Neural cell (in vitro differentiated cells): Measurements from ENCODE around the gene PIGZ. TPM values are rescaled to one million over a fixed set of nuclear protein-coding genes. Genes with fewer than 3 reads are reported as not detected.

ENCODE experiments used
- H2AFZ ChIP-seq: fragments of 200-600, 300-800 bp; sonication (generic), shearing (Covaris generic); 2 replicates; pipeline ENCODE4 v1.6.0; 2014; ENCODE audit warnings: low read depth, mild to moderate bottlenecking, antibody characterized with exemption, low read length, moderate library complexity
- H3F3A ChIP-seq: fragments of 200-600 bp; shearing (Covaris generic); 2 replicates; pipeline ENCODE4 v1.6.1; 2016; ENCODE audit warnings: mild to moderate bottlenecking, moderate library complexity, mixed read lengths, antibody characterized with exemption, low read length; ENCODE audit not compliant: insufficient read depth, poor library complexity, severe bottlenecking
- H3K27ac ChIP-seq: fragments of 200-600, 300-800 bp; sonication (generic), shearing (Covaris generic); 2 replicates; pipeline ENCODE4 v1.5.1; 2014; ENCODE audit warnings: mild to moderate bottlenecking, low read length, moderate library complexity
- H3K27me3 ChIP-seq: fragments of 300-800, 200-600 bp; sonication (generic), shearing (Covaris generic); 2 replicates; pipeline ENCODE4 v1.6.0; 2014; ENCODE audit warnings: mild to moderate bottlenecking, low read depth, low read length, moderate library complexity; ENCODE audit not compliant: insufficient read depth
- H3K36me3 ChIP-seq: fragments of 300-800, 200-600 bp; sonication (generic), shearing (Covaris generic); 2 replicates; pipeline ENCODE4 v1.5.1; 2014; ENCODE audit warnings: mild to moderate bottlenecking, antibody characterized with exemption, low read length, moderate library complexity; ENCODE audit not compliant: insufficient read depth
- H3K4me2 ChIP-seq: fragments of 300-800, 200-600 bp; sonication (generic), shearing (Covaris generic); 2 replicates; pipeline ENCODE4 v1.6.0; 2014; ENCODE audit warnings: mild to moderate bottlenecking, low read length
- H3K4me3 ChIP-seq: fragments of 300-800, 200-600 bp; sonication (generic), shearing (Covaris generic); 2 replicates; pipeline ENCODE4 v1.5.1; 2014; ENCODE audit warnings: mild to moderate bottlenecking, low read length, moderate library complexity
- H3K79me2 ChIP-seq: fragments of 200-600 bp; shearing (Covaris generic); replicated peaks from 2 replicates; pipeline ENCODE4 v1.6.0; 2014; ENCODE audit warnings: mild to moderate bottlenecking, low read length, moderate library complexity; ENCODE audit not compliant: insufficient read depth
- H3K9ac ChIP-seq: fragments of 300-800, 200-600 bp; sonication (generic), shearing (Covaris generic); 2 replicates; pipeline ENCODE4 v1.6.1; 2016; ENCODE audit warnings: mild to moderate bottlenecking, low read length, mixed read lengths
- H3K9me2 ChIP-seq: fragments of 200-600 bp; shearing (Covaris generic); 2 replicates; pipeline ENCODE4 v1.6.1; 2016; ENCODE audit warnings: mild to moderate bottlenecking, low read length, mixed read lengths; ENCODE audit not compliant: insufficient read depth
- H3K9me3 ChIP-seq: fragments of 200-600, 300-800 bp; sonication (generic), shearing (Covaris generic); 2 replicates; pipeline ENCODE4 v1.6.1; 2016; ENCODE audit warnings: mild to moderate bottlenecking, mixed run types, low read length, moderate library complexity, mixed read lengths
- H4K20me1 ChIP-seq: fragments of 200-600 bp; shearing (Covaris generic); 2 replicates; pipeline ENCODE4 v1.6.1; 2016; ENCODE audit warnings: mild to moderate bottlenecking, mixed run types; ENCODE audit not compliant: insufficient read depth
- EP300 ChIP-seq: fragments of 450-650 bp; conservative IDR thresholded peaks from 2 replicates; pipeline ENCODE4 v1.6.1; 2014; ENCODE audit warnings: antibody characterized with exemption, mild to moderate bottlenecking, moderate library complexity; ENCODE audit not compliant: poor library complexity, severe bottlenecking
- EZH2 ChIP-seq: fragments of 200-600, 300-800 bp; shearing (Covaris generic), sonication (generic); IDR thresholded peaks from 2 replicates; pipeline ENCODE4 v1.6.1; 2014; ENCODE audit warnings: antibody characterized with exemption, low read length, borderline replicate concordance, mild to moderate bottlenecking; ENCODE audit not compliant: insufficient read depth, poor library complexity, severe bottlenecking
- MXI1 ChIP-seq: fragments of 450-650 bp; conservative IDR thresholded peaks from 2 replicates; pipeline ENCODE4 v1.6.1; 2014; ENCODE audit warnings: antibody characterized with exemption, mild to moderate bottlenecking; ENCODE audit not compliant: poor library complexity, severe bottlenecking
- POLR2AphosphoS5 ChIP-seq: IDR thresholded peaks from 2 replicates; pipeline ENCODE4 v1.6.1; 2012
- RAD21 ChIP-seq: fragments of 450-650 bp; conservative IDR thresholded peaks from 2 replicates; pipeline ENCODE4 v1.6.1; 2014; ENCODE audit warnings: antibody characterized with exemption, mild to moderate bottlenecking, moderate library complexity
- REST ChIP-seq: IDR thresholded peaks from 2 replicates; pipeline ENCODE4 v1.6.1; 2012; ENCODE audit warnings: borderline replicate concordance
- SMC3 ChIP-seq: fragments of 450-650 bp; conservative IDR thresholded peaks from 2 replicates; pipeline ENCODE4 v1.6.1; 2014; ENCODE audit warnings: antibody characterized with exemption, mild to moderate bottlenecking, moderate library complexity; ENCODE audit not compliant: poor library complexity
- TAF1 ChIP-seq: IDR thresholded peaks from 2 replicates; pipeline ENCODE4 v1.6.1; 2012; ENCODE audit warnings: low read depth
- polyA plus RNA-seq: library from polyadenylated mRNA; depleted of rRNA; stranded (reverse); fragments of >200 nt; gene quantifications from 2 replicates; pipeline ENCODE4 v1.2.3, GENCODE V29; 2014
- TF ChIP-seq, protein P1 (sequence below): fragments of 450-650 bp; IDR thresholded peaks from 2 replicates; pipeline ENCODE4 v1.5.1; 2014; ENCODE audit warnings: antibody characterized with exemption, mild to moderate bottlenecking, moderate library complexity; ENCODE audit not compliant: poor library complexity, severe bottlenecking

Gene PIGZ
- polyA plus RNA-seq, 1 donor from 2014 or later, result 6.5 TPM

- no peak overlapping the region for H3K4me2 ChIP-seq
- H4K20me1 ChIP-seq, result no peaks in the 10 kb centered on the region
- no peaks in the 10 kb centered on the region for H3K9me3 ChIP-seq
- no peak overlapping the region for H3K4me3 ChIP-seq
- H3K36me3 ChIP-seq, result no peaks in the 10 kb centered on the region
- no peaks in the 10 kb centered on the region for H3K79me2 ChIP-seq
- H3F3A ChIP-seq, result no peaks in the 10 kb centered on the region
- no peaks in the 10 kb centered on the region for H3K9me2 ChIP-seq
- TF ChIP-seq POLR2AphosphoS5, result no peak
- TF ChIP-seq EZH2, result no peak
- no peak for TF ChIP-seq REST
- TF ChIP-seq MXI1, result no peak
- no peak for TF ChIP-seq TAF1
- no peak for TF ChIP-seq SMC3
- TF ChIP-seq, protein P1, sequence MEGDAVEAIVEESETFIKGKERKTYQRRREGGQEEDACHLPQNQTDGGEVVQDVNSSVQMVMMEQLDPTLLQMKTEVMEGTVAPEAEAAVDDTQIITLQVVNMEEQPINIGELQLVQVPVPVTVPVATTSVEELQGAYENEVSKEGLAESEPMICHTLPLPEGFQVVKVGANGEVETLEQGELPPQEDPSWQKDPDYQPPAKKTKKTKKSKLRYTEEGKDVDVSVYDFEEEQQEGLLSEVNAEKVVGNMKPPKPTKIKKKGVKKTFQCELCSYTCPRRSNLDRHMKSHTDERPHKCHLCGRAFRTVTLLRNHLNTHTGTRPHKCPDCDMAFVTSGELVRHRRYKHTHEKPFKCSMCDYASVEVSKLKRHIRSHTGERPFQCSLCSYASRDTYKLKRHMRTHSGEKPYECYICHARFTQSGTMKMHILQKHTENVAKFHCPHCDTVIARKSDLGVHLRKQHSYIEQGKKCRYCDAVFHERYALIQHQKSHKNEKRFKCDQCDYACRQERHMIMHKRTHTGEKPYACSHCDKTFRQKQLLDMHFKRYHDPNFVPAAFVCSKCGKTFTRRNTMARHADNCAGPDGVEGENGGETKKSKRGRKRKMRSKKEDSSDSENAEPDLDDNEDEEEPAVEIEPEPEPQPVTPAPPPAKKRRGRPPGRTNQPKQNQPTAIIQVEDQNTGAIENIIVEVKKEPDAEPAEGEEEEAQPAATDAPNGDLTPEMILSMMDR, result no peak
- no peak for TF ChIP-seq EP300
- TF ChIP-seq RAD21, result no peak
- H3K27me3 ChIP-seq, result peaks cover 4% of the 10 kb centered on the region
- no peak overlapping the region for H2AFZ ChIP-seq
- H3K27ac ChIP-seq, result no peak overlapping the region
- H3K9ac ChIP-seq, result no peak overlapping the region
Observed at GRCh38 chr3:197000211-197000610, 31.6 kb upstream of the PIGZ start.

- Histone ChIP-seq H2AFZ (no peak overlapping the region), H3K4me2 (no peak overlapping the region), H3K9me2 (no peaks in the 10 kb centered on the region), H3K27ac (no peak overlapping the region), H4K20me1 (no peaks in the 10 kb centered on the region), H3K79me2 (no peaks in the 10 kb centered on the region), H3K9me3 (no peaks in the 10 kb centered on the region), H3K27me3 (peaks cover 4% of the 10 kb centered on the region), H3F3A (no peaks in the 10 kb centered on the region), H3K9ac (no peak overlapping the region), H3K4me3 (no peak overlapping the region), H3K36me3 (no peaks in the 10 kb centered on the region)
- TF ChIP-seq POLR2AphosphoS5, result no peak
- TF ChIP-seq REST, result no peak
- no peak for TF ChIP-seq EP300
- TF ChIP-seq EZH2, result no peak
- no peak for TF ChIP-seq RAD21
- no peak for TF ChIP-seq SMC3
- no peak for TF ChIP-seq TAF1
- no peak for TF ChIP-seq MXI1
- TF ChIP-seq, protein P1, result no peak
Observed at GRCh38 chr3:196998966-196999760, 30.5 kb upstream of the PIGZ start.
